HepG2 (cell line): ENCODE data around the gene PSKH1. TPM values are rescaled to one million over a fixed set of nuclear protein-coding genes. Genes with fewer than 3 reads are reported as not detected.

Experiments
- DR1 ChIP-seq: sonication (generic); formaldehyde crosslinking; IDR thresholded peaks from 2 replicates; pipeline ENCODE4 v1.8.0; 2021; ENCODE audit warnings: mild to moderate bottlenecking, missing genetic modification reagents, inconsistent platforms
- FOXK1 ChIP-seq: sonication (generic); formaldehyde crosslinking; IDR thresholded peaks from 2 replicates; pipeline ENCODE4 v1.4.0; 2020; ENCODE audit warnings: low read depth, missing genetic modification reagents, borderline replicate concordance
- GABPA ChIP-seq, 2 experiments: IDR thresholded peaks; 2 replicates each; pipeline ENCODE4 v1.6.1; 2011 to 2016; ENCODE audit warnings: low read depth in 2 of 2, low read length in 1 of 2, missing biosample characterization in 1 of 2, missing genetic modification characterization in 1 of 2
- IRX3 ChIP-seq: sonication (generic); formaldehyde crosslinking; IDR thresholded peaks from 2 replicates; pipeline ENCODE4 v1.8.1; 2023; ENCODE audit warnings: mild to moderate bottlenecking, low read depth, missing genetic modification reagents, borderline replicate concordance
- KDM1A ChIP-seq: IDR thresholded peaks from 2 replicates; pipeline ENCODE4 v1.6.1; 2016; ENCODE audit warnings: missing compliant biosample characterization
- MAFF ChIP-seq: IDR thresholded peaks from 2 replicates; pipeline ENCODE4 v1.6.1; 2011; ENCODE audit warnings: low read depth, low read length, improper control_type of control experiment
- MEIS2 ChIP-seq: sonication (generic); formaldehyde crosslinking; IDR thresholded peaks from 2 replicates; pipeline ENCODE4 v1.9.0; 2021; ENCODE audit warnings: mild to moderate bottlenecking, missing genetic modification reagents
- NR2F1 ChIP-seq, 2 experiments: fragments of 450-650 bp in 1 of 2; formaldehyde crosslinking in 1 of 2; IDR thresholded peaks; 2 replicates each; pipeline versions ENCODE4 v1.5.0 to v1.6.1; 2016 to 2020; ENCODE audit warnings: mild to moderate bottlenecking in 1 of 2, missing compliant biosample characterization in 1 of 2, missing genetic modification reagents in 1 of 2, moderate library complexity in 1 of 2
- RAD51 ChIP-seq: fragments of 450-650 bp; IDR thresholded peaks from 2 replicates; pipeline ENCODE4 v1.6.1; 2016; ENCODE audit warnings: borderline replicate concordance
- RARA ChIP-seq: IDR thresholded peaks from 2 replicates; pipeline ENCODE4 v1.6.1; 2016; ENCODE audit warnings: missing genetic modification reagents, missing compliant biosample characterization
- RBAK ChIP-seq: sonication (generic); formaldehyde crosslinking; IDR thresholded peaks from 2 replicates; pipeline ENCODE4 v1.5.1; 2020; ENCODE audit warnings: mild to moderate bottlenecking, missing genetic modification reagents
- REPIN1 ChIP-seq: sonication (generic); formaldehyde crosslinking; IDR thresholded peaks from 2 replicates; pipeline ENCODE4 v1.8.0; 2022; ENCODE audit warnings: missing genetic modification reagents, low read depth, mild to moderate bottlenecking, borderline replicate concordance
- SIX4 ChIP-seq: sonication (generic); formaldehyde crosslinking; IDR thresholded peaks from 2 replicates; pipeline ENCODE4 v1.4.0; 2020; ENCODE audit warnings: missing genetic modification reagents
- THYN1 ChIP-seq: sonication (generic); formaldehyde crosslinking; IDR thresholded peaks from 2 replicates; pipeline ENCODE4 v1.8.1; 2023; ENCODE audit warnings: low read depth, mild to moderate bottlenecking, moderate library complexity, missing genetic modification reagents, borderline replicate concordance
- YY1 ChIP-seq: IDR thresholded peaks from 2 replicates; pipeline ENCODE4 v1.6.1; 2011; ENCODE audit warnings: low read length, low read depth, moderate library complexity, mild to moderate bottlenecking; ENCODE audit not compliant: insufficient read depth, insufficient replicate concordance
- ZKSCAN5 ChIP-seq: sonication (generic); formaldehyde crosslinking; IDR thresholded peaks from 2 replicates; pipeline ENCODE4 v1.5.1; 2020; ENCODE audit warnings: mild to moderate bottlenecking, missing genetic modification reagents
- ZNF180 ChIP-seq: sonication (generic); formaldehyde crosslinking; IDR thresholded peaks from 2 replicates; pipeline ENCODE4 v1.4.0; 2020; ENCODE audit warnings: low read depth, missing genetic modification reagents, borderline replicate concordance
- ZNF569 ChIP-seq: sonication (generic); formaldehyde crosslinking; IDR thresholded peaks from 2 replicates; pipeline ENCODE4 v1.5.0; 2020; ENCODE audit warnings: mild to moderate bottlenecking, missing genetic modification reagents, moderate library complexity, borderline replicate concordance
- ZNF720 ChIP-seq: sonication (generic); formaldehyde crosslinking; IDR thresholded peaks from 2 replicates; pipeline ENCODE4 v1.4.0; 2020; ENCODE audit warnings: missing genetic modification reagents
- ZNF780A ChIP-seq: sonication (generic); formaldehyde crosslinking; IDR thresholded peaks from 2 replicates; pipeline ENCODE4 v1.8.0; 2022; ENCODE audit warnings: mild to moderate bottlenecking, missing genetic modification reagents, moderate library complexity
- polyA plus RNA-seq, 8 experiments: library from polyadenylated mRNA; depleted of rRNA in 3 of 8; stranded (reverse) in 7 of 8; unstranded in 1 of 8; fragments of >200 nt; fragmentation: Illumina TruSeq in 4 of 8; extraction: Trizol in 4 of 8; gene quantifications; 2 replicates each; pipeline versions ENCODE4 v1.2.1 to v1.2.3, GENCODE V29; 2011 to 2016; ENCODE audit warnings: low read depth in 4 of 8, missing spikeins in 1 of 8, mixed read lengths in 1 of 8; ENCODE audit not compliant: insufficient read depth in 1 of 8
- total RNA-seq, 5 experiments: library from RNA; depleted of rRNA; stranded (reverse); fragments of >200 nt; fragmentation: Illumina TruSeq; extraction: Trizol; gene quantifications; 2 replicates each; pipeline ENCODE4 v1.2.3, GENCODE V29; 2016; ENCODE audit warnings: low read depth in 1 of 5
- TF ChIP-seq, protein P1 (sequence below): sonication (generic); formaldehyde crosslinking; IDR thresholded peaks from 2 replicates; pipeline ENCODE4 v1.4.0; 2020; ENCODE audit warnings: missing genetic modification reagents, low read depth, mild to moderate bottlenecking, borderline replicate concordance
- TF ChIP-seq, protein P2 (sequence below): sonication (generic); formaldehyde crosslinking; IDR thresholded peaks from 2 replicates; pipeline ENCODE4 v1.8.1; 2023; ENCODE audit warnings: mild to moderate bottlenecking, moderate library complexity, missing genetic modification reagents
- TF ChIP-seq, protein P3 (sequence below): sonication (generic); formaldehyde crosslinking; IDR thresholded peaks from 2 replicates; pipeline ENCODE4 v1.5.0; 2020; ENCODE audit warnings: missing genetic modification reagents
- TF ChIP-seq, protein P4 (sequence below): sonication (generic); formaldehyde crosslinking; IDR thresholded peaks from 2 replicates; pipeline ENCODE4 v1.5.0; 2020; ENCODE audit warnings: missing genetic modification reagents
- TF ChIP-seq, protein P5 (sequence below): sonication (generic); formaldehyde crosslinking; conservative IDR thresholded peaks from 2 replicates; pipeline ENCODE4 v1.4.0; 2020; ENCODE audit warnings: missing genetic modification reagents

Gene PSKH1
- total and polyA plus RNA-seq, 2 of the 13 experiments (the other 11 are each of a cell fraction or from before 2014, with no cell fraction given) = 8.4 to 19.1 TPM

DNA sequence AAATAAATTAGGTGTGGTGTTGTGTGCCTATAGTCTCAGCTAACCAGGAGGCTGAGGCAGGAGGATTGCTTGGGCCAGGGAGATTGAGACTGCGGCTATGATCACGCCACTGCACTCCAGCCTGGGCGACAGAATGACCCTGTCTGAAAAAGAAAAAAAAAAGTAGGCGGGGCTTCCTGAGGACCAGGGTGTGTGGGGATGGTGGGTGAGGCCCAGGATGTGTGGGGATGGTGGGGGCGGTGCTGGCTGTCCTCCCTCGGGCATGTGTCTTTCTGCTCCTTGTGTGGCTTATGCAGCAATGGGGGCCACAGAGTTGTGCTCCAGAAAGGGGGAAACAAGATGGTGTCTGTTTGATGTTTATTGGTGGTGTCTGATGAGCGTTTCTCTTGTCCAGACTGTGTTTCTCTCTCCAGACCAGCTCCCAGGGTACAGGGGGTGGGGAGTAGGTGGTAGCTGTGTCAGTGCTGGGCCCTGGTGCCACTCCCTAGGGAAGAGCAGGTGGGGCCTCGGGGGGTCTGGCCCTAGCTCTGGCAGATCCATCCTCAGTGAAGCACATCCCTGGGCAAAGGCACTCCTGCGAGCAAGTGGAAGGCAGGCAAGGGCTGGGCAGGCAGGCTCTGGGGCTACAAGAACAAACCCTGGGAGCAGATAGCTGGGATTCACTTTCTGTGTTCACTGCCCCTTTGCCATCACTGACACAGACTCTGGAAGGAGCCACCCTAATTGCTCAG lies 48.6 kb downstream of the PSKH1 start (continued):
- TF ChIP-seq, protein P1, sequence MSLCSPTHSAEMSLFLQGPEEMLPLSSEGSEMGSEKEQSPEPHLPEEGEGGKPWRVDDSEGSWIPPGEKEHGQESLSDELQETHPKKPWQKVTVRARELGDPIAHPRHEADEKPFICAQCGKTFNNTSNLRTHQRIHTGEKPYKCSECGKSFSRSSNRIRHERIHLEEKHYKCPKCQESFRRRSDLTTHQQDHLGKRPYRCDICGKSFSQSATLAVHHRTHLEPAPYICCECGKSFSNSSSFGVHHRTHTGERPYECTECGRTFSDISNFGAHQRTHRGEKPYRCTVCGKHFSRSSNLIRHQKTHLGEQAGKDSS = no peak
- TF ChIP-seq THYN1 (no peak), NR2F1 (CRISPR knock-in tag; IDR thresholded peaks at IDR 0.05) (no peak), DR1 (CRISPR knock-in tag) (0 out of 2 replicates have a peak, but pooled peaks have one; percentile 11), IRX3 (CRISPR knock-in tag) (no peak), GABPA (IDR thresholded peaks at IDR 0.05; ENCODE audit: low read depth, low read length) (no peak), GABPA (CRISPR knock-in tag; IDR thresholded peaks at IDR 0.05; ENCODE audit: low read depth) (no peak), REPIN1 (CRISPR knock-in tag) (no peak), MEIS2 (CRISPR knock-in tag) (no peak), RBAK (CRISPR knock-in tag) (no peak), MAFF (no peak), KDM1A (no peak), RARA (no peak), YY1 (no peak), ZNF569 (CRISPR knock-in tag) (no peak), ZNF180 (CRISPR knock-in tag) (no peak), ZNF780A (CRISPR knock-in tag) (no peak), SIX4 (no peak), ZKSCAN5 (no peak), RAD51 (no peak), FOXK1 (CRISPR knock-in tag) (no peak), ZNF720 (CRISPR knock-in tag) (no peak)
- TF ChIP-seq, protein P2, sequence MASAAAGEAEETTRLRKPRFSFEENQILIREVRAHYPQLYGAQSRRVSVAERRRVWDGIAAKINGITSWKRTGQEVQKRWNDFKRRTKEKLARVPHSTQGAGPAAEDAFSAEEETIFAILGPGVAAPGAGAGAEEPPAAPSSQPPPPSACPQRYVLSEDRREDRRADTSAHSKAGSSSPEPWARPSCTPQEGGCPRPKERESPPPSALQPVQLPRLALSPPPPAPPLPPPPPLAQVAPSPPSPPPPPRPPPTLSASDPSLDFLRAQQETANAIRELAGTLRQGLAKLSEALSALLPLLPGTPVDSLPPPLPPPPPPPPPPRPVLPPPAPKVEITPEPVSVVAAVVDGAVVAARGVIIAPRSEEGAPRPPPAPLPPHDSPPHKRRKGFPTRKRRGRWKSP (CRISPR knock-in tag) = no peak
- TF ChIP-seq, protein P3, sequence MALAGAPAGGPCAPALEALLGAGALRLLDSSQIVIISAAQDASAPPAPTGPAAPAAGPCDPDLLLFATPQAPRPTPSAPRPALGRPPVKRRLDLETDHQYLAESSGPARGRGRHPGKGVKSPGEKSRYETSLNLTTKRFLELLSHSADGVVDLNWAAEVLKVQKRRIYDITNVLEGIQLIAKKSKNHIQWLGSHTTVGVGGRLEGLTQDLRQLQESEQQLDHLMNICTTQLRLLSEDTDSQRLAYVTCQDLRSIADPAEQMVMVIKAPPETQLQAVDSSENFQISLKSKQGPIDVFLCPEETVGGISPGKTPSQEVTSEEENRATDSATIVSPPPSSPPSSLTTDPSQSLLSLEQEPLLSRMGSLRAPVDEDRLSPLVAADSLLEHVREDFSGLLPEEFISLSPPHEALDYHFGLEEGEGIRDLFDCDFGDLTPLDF (CRISPR knock-in tag) = no peak
- TF ChIP-seq, protein P4, sequence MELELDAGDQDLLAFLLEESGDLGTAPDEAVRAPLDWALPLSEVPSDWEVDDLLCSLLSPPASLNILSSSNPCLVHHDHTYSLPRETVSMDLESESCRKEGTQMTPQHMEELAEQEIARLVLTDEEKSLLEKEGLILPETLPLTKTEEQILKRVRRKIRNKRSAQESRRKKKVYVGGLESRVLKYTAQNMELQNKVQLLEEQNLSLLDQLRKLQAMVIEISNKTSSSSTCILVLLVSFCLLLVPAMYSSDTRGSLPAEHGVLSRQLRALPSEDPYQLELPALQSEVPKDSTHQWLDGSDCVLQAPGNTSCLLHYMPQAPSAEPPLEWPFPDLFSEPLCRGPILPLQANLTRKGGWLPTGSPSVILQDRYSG (CRISPR knock-in tag) = no peak
- TF ChIP-seq, protein P5, sequence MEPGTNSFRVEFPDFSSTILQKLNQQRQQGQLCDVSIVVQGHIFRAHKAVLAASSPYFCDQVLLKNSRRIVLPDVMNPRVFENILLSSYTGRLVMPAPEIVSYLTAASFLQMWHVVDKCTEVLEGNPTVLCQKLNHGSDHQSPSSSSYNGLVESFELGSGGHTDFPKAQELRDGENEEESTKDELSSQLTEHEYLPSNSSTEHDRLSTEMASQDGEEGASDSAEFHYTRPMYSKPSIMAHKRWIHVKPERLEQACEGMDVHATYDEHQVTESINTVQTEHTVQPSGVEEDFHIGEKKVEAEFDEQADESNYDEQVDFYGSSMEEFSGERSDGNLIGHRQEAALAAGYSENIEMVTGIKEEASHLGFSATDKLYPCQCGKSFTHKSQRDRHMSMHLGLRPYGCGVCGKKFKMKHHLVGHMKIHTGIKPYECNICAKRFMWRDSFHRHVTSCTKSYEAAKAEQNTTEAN (CRISPR knock-in tag) = no peak
